ENCODE measurements around the gene PITRM1.

PITRM1 gene

GRCh38 chr10:3166496-3167290 lies 5.9 kb downstream of the PITRM1 start:
- no peak for DNase-seq

GRCh38 chr10:3165196-3165595 lies 7.4 kb downstream of the PITRM1 start:
- no peak for DNase-seq

GRCh38 chr10:3163879-3164278 lies 8.7 kb downstream of the PITRM1 start:
- no peak for DNase-seq

GRCh38 chr10:3162533-3162932 lies 10.0 kb downstream of the PITRM1 start:
- DNase-seq, result no peak

- no peak for DNase-seq
These were observed 13.4 kb downstream of the PITRM1 start for GRCh38 chr10:3159152-3159551.

GRCh38 chr10:3154666-3155065 lies 17.9 kb downstream of the PITRM1 start:
- no peak for DNase-seq

- DNase-seq, result no peak
These were observed 20.0 kb downstream of the PITRM1 start for GRCh38 chr10:3152566-3152935.

GRCh38 chr10:3151889-3152565 lies 20.6 kb downstream of the PITRM1 start:
- DNase-seq, result no peak

- no peak for DNase-seq
These were observed 21.6 kb downstream of the PITRM1 start for GRCh38 chr10:3150961-3151360.

- no peak for DNase-seq
These were observed 22.2 kb downstream of the PITRM1 start for GRCh38 chr10:3150366-3150765.

GRCh38 chr10:3149918-3150317 lies 22.7 kb downstream of the PITRM1 start:
- no peak for DNase-seq

- no peak for DNase-seq
These were observed 23.6 kb downstream of the PITRM1 start for GRCh38 chr10:3148994-3149393.

- DNase-seq, result no peak
These were observed 24.5 kb downstream of the PITRM1 start for GRCh38 chr10:3148041-3148440.

GRCh38 chr10:3147117-3147820 lies 25.3 kb downstream of the PITRM1 start:
- no peak for DNase-seq

- no peak for DNase-seq
These were observed 26.3 kb downstream of the PITRM1 start for GRCh38 chr10:3146289-3146688.

GRCh38 chr10:3145366-3145765 lies 27.2 kb downstream of the PITRM1 start:
- DNase-seq, result no peak

- DNase-seq, result no peak
These were observed 28.7 kb downstream of the PITRM1 start for GRCh38 chr10:3143791-3144434.

GRCh38 chr10:3143366-3143765 lies 29.2 kb downstream of the PITRM1 start:
- no peak for DNase-seq

GRCh38 chr10:3142146-3142875 lies 30.3 kb downstream of the PITRM1 start:
- DNase-seq, result no peak

- no peak for DNase-seq
These were observed 31.1 kb downstream of the PITRM1 start for GRCh38 chr10:3141351-3142005.

GRCh38 chr10:3140280-3140679 lies 32.3 kb downstream of the PITRM1 start:
- no peak for DNase-seq

Data from NCI-H1048 (cell line).